GM12892 (cell line): ENCODE measurements around the gene COG2.

Experiments used
- POLR2A ChIP-seq: IDR thresholded peaks from 2 replicates; pipeline ENCODE4 v1.6.1; 2011; ENCODE audit warnings: low read depth, low read length, control low read depth
- TAF1 ChIP-seq: IDR thresholded peaks from 2 replicates; pipeline ENCODE4 v1.6.1; 2011; ENCODE audit warnings: low read depth, mild to moderate bottlenecking, control low read depth, low read length, borderline replicate concordance

DNA sequence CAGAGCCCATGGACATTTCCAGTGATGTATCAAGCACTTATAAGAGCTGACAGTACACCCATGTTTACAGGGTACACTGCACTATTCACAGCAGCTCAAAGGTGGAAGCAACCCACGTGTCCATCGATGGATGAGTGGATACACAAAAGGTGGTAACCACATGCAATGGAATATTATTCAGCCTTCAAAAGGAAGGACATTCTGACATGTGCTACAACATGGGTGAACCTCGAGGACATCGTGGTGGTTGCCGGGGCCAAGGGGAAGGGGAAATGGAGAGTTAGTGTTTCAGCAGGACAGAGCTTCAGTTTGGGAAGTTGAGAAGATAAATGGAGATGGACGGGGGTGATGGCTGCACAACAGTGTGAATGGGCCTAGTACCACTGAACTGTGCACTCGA is 62.5 kb downstream of the COG2 start:
- TF ChIP-seq TAF1 (no peak), POLR2A (no peak)
